Measurements from ENCODE around the gene KMO. TPM values are rescaled to one million over a fixed set of nuclear protein-coding genes. Genes with fewer than 3 reads are reported as not detected.

The KMO gene
- polyA plus RNA-seq, 1 donor, result 0.54 TPM

DNA sequence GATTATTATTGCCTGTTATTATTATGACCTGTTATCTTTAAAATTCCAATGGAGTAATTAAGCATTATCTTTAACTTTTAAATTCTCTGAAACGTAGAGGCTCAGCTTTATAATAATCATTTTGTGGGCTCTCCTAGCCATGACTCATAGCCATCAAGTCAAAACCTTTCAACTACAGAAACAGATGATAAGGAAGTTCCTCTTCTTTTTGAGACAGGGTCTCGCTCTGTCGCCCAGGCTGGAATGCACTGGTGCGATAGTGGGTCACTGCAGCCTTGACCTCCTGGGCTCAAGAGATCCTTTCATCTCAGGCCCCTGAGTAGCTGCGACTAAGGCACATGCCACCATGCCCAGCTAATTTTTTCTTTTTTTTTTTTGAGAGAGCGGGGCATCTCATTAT lies 64.5 kb downstream of the KMO start:
- DNase-seq, result no peak

GRCh38 chr1:241598249-241598648 lies 66.1 kb downstream of the KMO start:
- no peak for DNase-seq

DNA sequence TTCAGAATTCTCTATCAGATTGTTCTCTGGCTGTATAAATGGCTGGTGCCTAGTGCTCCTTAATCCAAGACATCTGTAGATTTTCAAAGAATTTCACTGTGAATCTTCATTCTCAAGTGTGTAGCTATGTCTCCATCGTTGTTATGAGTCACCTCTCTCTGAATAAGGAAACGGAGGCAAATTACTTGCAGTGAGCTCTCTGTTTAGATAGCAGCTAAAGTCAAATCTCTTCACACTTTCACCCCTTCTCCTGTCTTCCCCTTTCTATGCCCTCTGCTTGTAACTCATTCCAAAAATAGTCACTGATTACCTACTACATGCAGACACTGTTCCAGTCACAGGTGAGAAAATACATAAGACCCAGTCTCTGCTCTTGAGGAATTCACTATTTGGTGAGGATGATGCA lies 68.3 kb downstream of the KMO start:
- DNase-seq, result no peak

- DNase-seq, result no peak
Measured at GRCh38 chr1:241603731-241604245, 71.6 kb downstream of the KMO start.

GRCh38 chr1:241605146-241605805 lies 73.1 kb downstream of the KMO start:
- no peak for DNase-seq

- DNase-seq, result no peak
Measured at GRCh38 chr1:241606544-241606943, 74.4 kb downstream of the KMO start.

DNA sequence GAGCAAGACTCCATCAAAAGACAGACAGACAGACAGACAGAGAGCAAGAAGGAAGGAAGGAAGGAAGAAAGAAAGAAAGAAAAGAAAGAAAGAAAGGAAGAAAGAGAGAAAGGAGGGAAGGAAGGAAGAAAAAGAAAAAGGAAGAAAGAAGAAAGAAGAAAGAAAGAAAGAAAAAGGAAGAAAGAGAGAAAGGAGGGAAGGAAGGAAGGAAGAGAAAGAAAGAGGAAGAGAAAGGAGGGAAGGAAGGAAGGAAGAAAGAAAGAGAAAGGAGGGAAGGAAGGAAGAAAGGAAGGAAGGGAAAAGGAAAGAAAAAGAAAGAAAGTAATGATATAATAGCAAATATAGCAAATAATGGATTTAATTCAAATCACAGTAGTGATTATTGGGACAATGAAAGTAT lies 75.3 kb downstream of the KMO start:
- DNase-seq, result no peak

DNA sequence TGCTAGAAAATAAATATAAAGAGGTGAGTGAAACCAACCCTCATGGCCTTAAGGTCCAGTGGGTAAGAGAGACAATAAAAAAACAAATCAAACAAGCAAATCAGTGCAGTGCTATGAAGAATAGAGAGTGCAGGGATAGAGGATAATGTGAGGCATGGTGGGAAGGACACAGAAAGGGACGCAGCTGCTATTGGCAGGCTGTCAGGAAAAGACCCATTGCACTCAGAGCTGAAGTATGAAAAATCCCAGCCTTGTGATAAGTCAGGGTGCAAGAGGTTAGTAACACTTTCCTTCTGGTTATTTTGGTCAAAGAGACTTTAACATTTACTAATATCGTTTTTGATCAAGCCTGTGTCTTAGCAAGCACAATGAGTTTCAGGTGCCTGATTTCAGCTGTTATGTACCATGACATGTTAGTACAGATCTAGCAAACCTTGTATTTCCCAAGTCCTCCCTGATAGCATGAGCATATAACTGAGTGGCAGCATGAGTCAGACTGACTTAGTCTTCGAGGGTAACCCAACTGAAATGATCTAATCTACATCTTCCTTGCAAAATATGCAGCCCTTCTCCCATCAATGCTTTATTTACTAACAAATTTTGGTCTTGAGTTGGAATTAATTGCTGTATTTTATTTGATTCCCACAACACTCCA lies 76.3 kb downstream of the KMO start:
- no peak for DNase-seq

GRCh38 chr1:241610056-241610815 lies 78.1 kb downstream of the KMO start:
- no peak for DNase-seq

DNA sequence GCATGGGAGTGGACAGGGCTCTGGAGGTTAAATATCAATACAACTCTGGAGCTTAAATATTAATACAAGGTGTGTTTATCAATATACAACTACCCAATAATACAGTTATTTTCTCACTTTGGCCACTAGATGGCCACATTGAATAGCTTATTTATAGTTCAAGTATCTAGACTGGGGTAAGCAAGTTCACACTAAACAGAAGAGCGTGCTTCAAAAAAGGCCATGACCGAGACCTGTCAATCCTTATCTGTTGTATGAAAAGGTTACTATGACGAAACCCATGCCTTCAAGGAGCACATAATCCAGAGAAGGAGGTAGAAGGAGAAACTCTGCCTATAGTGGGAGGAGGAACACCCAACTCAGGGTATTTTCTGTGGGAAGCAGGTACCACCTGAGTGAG lies 78.9 kb downstream of the KMO start:
- peak; percentile 26 for DNase-seq

GRCh38 chr1:241611736-241612135 lies 79.6 kb downstream of the KMO start:
- DNase-seq, result no peak

- DNase-seq, result no peak
Measured at GRCh38 chr1:241612533-241613477, 80.6 kb downstream of the KMO start.

- DNase-seq, result no peak
Measured at GRCh38 chr1:241614144-241614543, 82.0 kb downstream of the KMO start.

DNA sequence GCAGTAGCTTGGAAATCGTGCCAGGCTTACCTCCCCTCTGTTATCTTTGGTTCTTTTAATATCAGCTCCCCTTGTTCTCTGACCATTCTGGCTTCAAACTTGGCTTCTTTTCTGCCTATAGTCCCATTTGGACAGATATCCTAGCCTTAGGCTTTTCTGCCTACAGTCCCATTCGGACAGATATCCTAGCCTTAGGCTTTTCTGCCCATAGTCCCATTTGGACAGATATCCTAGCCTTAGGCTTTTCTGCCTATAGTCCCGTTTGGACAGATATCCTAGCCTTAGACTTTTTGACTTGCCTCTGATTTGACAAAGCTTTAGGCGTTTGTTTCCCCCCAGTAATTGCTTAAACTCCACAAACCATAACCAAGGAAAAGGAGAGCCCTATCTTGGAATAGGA lies 82.4 kb downstream of the KMO start:
- no peak for DNase-seq

GRCh38 chr1:241615043-241615974 lies 83.1 kb downstream of the KMO start:
- no peak for DNase-seq

- no peak for DNase-seq
Measured at GRCh38 chr1:241617426-241617825, 85.2 kb downstream of the KMO start.

- no peak for DNase-seq
Measured at GRCh38 chr1:241622669-241623068, 90.5 kb downstream of the KMO start.

- no peak for DNase-seq
Measured at GRCh38 chr1:241624935-241625334, 92.8 kb downstream of the KMO start.

GRCh38 chr1:241627453-241628259 lies 95.5 kb downstream of the KMO start:
- DNase-seq, result no peak

DNA sequence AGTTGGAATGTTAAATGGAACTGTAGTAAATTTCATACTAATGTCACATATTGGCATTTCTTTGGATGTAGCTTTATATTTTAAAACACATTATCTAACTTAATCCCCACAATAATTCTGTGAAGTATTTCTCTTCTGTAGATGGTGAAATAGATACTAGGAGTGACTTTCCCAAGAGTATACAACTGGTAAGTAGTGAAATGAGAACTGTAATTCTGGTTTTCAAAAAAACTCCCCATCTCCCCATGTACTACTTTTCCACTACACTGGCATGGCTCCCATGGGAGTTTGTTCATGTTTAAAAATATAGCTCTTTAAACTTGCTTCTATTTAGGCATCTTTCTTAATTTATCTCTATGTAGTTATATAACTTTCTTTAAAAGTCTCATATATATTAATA lies 97.8 kb downstream of the KMO start:
- DNase-seq, result no peak

Measured in hindlimb muscle (tissue), 1 donor.